Measurements from ENCODE around the gene FAM47E. TPM values are rescaled to one million over a fixed set of nuclear protein-coding genes. Genes with fewer than 3 reads are reported as not detected.

The FAM47E gene
- total and polyA plus RNA-seq, 4 donors = 0.85 to 2.5 (median 1.7) TPM

- peaks cover 0 to 8% (median 0%) of the 10 kb centered on the region in 4 donors for H3K9me3 ChIP-seq (ENCODE audit: control insufficient read depth in 4 of 4, low read length in 3 of 4)
- TF ChIP-seq GABPA (IDR thresholded peaks at IDR 0.05 in 1 of 2, conservative IDR thresholded peaks at IDR 0.05 in 1 of 2) (no peak), YY1 (IDR thresholded peaks at IDR 0.05) (peak; percentile 10), FOXA2 (IDR thresholded peaks at IDR 0.05) (no peak)
Measured at GRCh38 chr4:76235407-76235806, 16.1 kb upstream of the FAM47E start.

GRCh38 chr4:76235915-76236314 is 15.6 kb upstream of the FAM47E start:
- Histone ChIP-seq H3K36me3 (ENCODE audit: control insufficient read depth in 4 of 4, insufficient read depth in 3 of 4, low read depth in 1 of 4, low read length in 3 of 4) (no peaks in the 10 kb centered on the region), H3K4me1 (ENCODE audit: control insufficient read depth in 4 of 4, insufficient read depth in 4 of 4, low read length in 3 of 4) (peaks cover 1 to 7% (median 6%) of the 10 kb centered on the region in 4 donors), H3K9ac (ENCODE audit: low read depth in 1 of 2, low read length in 2 of 2) (peak overlapping the region in 1 of 2 donors; percentile 49), H3K9me3 (ENCODE audit: control insufficient read depth in 4 of 4, low read length in 3 of 4) (peaks cover 0 to 9% (median under 1%) of the 10 kb centered on the region in 4 donors), H3K4me3 (ENCODE audit: low read depth in 1 of 3, low read length in 3 of 3) (no peak overlapping the region), H3K27me3 (ENCODE audit: control insufficient read depth in 4 of 4, insufficient read depth in 4 of 4, low read length in 3 of 4) (no peaks in the 10 kb centered on the region), H3K27ac (ENCODE audit: low read depth in 1 of 2, low read length in 2 of 2) (peak overlapping the region in 1 of 2 donors; percentile 21)
- WGBS = 16% methylated on average over 1 of the region's 1 CpG
- DNase-seq (ENCODE audit: low spot score) = no peak
- TF ChIP-seq RXRA (IDR thresholded peaks at IDR 0.05) = no peak
- TF ChIP-seq RAD21 (IDR thresholded peaks at IDR 0.05) = peak in 1 of 2 donors; percentile 7
- TF ChIP-seq ATF3 (IDR thresholded peaks at IDR 0.05) = no peak
- peak; percentile 34 for TF ChIP-seq SP1 (IDR thresholded peaks at IDR 0.05)
- no peak for TF ChIP-seq YY1 (IDR thresholded peaks at IDR 0.05)
- no peak for TF ChIP-seq ZBTB33 (IDR thresholded peaks at IDR 0.05)
- TF ChIP-seq JUND (IDR thresholded peaks at IDR 0.05) = peak in 1 of 2 donors; percentile 24
- no peak for TF ChIP-seq GABPA (IDR thresholded peaks at IDR 0.05 in 1 of 2, conservative IDR thresholded peaks at IDR 0.05 in 1 of 2)
- TF ChIP-seq HNF4A (conservative IDR thresholded peaks at IDR 0.05) = peak; percentile 10 to 30

More at GRCh38 chr4:76235407-76235806, 16.1 kb upstream of the FAM47E start:
- H3K27ac ChIP-seq (ENCODE audit: low read depth in 1 of 2, low read length in 2 of 2) = peak overlapping the region in 1 of 2 donors; percentile 21
- DNase-seq (ENCODE audit: low spot score) = no peak
- no peaks in the 10 kb centered on the region for H3K27me3 ChIP-seq (ENCODE audit: control insufficient read depth in 4 of 4, insufficient read depth in 4 of 4, low read length in 3 of 4)
- 67% methylated on average over 2 of the region's 2 CpGs for WGBS
- no peaks in the 10 kb centered on the region for H3K36me3 ChIP-seq (ENCODE audit: control insufficient read depth in 4 of 4, insufficient read depth in 3 of 4, low read depth in 1 of 4, low read length in 3 of 4)
- H3K9ac ChIP-seq (ENCODE audit: low read depth in 1 of 2, low read length in 2 of 2) = peak overlapping the region in 1 of 2 donors; percentile 49
- peaks cover 1 to 7% (median 6%) of the 10 kb centered on the region in 4 donors for H3K4me1 ChIP-seq (ENCODE audit: control insufficient read depth in 4 of 4, insufficient read depth in 4 of 4, low read length in 3 of 4)
- no peak overlapping the region for H3K4me3 ChIP-seq (ENCODE audit: low read depth in 1 of 3, low read length in 3 of 3)

GRCh38 chr4:76238236-76238635 is 13.3 kb upstream of the FAM47E start:
- H3K4me1 ChIP-seq (ENCODE audit: control insufficient read depth in 4 of 4, insufficient read depth in 4 of 4, low read length in 3 of 4) = peaks cover 1 to 7% (median 6%) of the 10 kb centered on the region in 4 donors
- H3K27ac ChIP-seq (ENCODE audit: low read depth in 1 of 2, low read length in 2 of 2) = no peak overlapping the region
- no peak for DNase-seq (ENCODE audit: low spot score)
- no peaks in the 10 kb centered on the region for H3K27me3 ChIP-seq (ENCODE audit: control insufficient read depth in 4 of 4, insufficient read depth in 4 of 4, low read length in 3 of 4)
- no peak overlapping the region for H3K9ac ChIP-seq (ENCODE audit: low read depth in 1 of 2, low read length in 2 of 2)
- H3K4me3 ChIP-seq (ENCODE audit: low read depth in 1 of 3, low read length in 3 of 3) = no peak overlapping the region
- H3K36me3 ChIP-seq (ENCODE audit: control insufficient read depth in 4 of 4, insufficient read depth in 3 of 4, low read depth in 1 of 4, low read length in 3 of 4) = no peaks in the 10 kb centered on the region
- TF ChIP-seq FOXA2 (IDR thresholded peaks at IDR 0.05) = no peak
- no peak for TF ChIP-seq JUND (IDR thresholded peaks at IDR 0.05)
- TF ChIP-seq REST (IDR thresholded peaks at IDR 0.05) = no peak
- no peak for TF ChIP-seq ATF3 (IDR thresholded peaks at IDR 0.05)
- no peak for TF ChIP-seq NR2F2 (IDR thresholded peaks at IDR 0.05)
- no peak for TF ChIP-seq SP1 (IDR thresholded peaks at IDR 0.05)
- WGBS = 95% methylated on average over 4 of the region's 4 CpGs
- H3K9me3 ChIP-seq (ENCODE audit: control insufficient read depth in 4 of 4, low read length in 3 of 4) = peaks cover 0 to 9% (median 1%) of the 10 kb centered on the region in 4 donors

Measured in liver (tissue), 9 donors.